Mammary epithelial cell (primary cell): ENCODE results near the gene IKBKG.

ENCODE experiments used
- CTCF ChIP-seq, 2 donors: IDR thresholded peaks in 1 of 2; conservative IDR thresholded peaks in 1 of 2; 2 replicates each; pipeline ENCODE4 v1.5.1; 2011 to 2012; ENCODE audit warnings: inconsistent platforms in 2 of 2, low read length in 2 of 2, mild to moderate bottlenecking in 2 of 2, control low read depth in 1 of 2, low read depth in 1 of 2; ENCODE audit not compliant: insufficient read depth in 1 of 2; ENCODE audit errors: extremely low read depth in 1 of 2
- EZH2 ChIP-seq: IDR thresholded peaks from 2 replicates; pipeline ENCODE4 v1.6.1; 2012; ENCODE audit warnings: low read length, inconsistent platforms, borderline replicate concordance

DNA sequence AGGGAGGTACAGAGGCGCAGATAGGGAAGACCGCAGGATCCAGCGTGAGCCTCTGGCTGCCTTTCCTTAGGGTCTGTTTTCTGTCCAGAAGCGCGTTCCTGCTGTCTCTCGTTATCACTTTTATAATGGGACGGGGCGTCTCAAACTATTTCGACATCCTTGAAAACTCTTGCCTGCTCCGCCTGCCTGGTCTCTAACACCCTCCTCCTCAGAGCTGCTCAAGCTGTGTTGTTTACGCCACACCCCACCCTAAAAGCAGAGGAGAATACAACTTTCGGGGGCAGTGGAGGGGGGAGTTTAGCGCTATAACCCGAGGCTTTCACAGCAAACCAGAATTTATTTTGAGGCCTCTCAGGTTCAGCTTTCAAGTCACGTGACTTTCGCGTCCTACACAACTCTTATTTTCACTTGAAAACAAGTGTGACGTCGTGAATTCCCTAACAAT lies 30.7 kb upstream of the IKBKG start:
- TF ChIP-seq CTCF (conservative IDR thresholded peaks at IDR 0.05 in 1 of 2, IDR thresholded peaks at IDR 0.05 in 1 of 2; ENCODE audit: extremely low read depth in 1 of 2, insufficient read depth in 1 of 2, low read depth in 1 of 2, low read length in 2 of 2), result no peak
- no peak for TF ChIP-seq EZH2
